Esophagus squamous epithelium (tissue), 4 donors: ENCODE measurements around the gene SETD5.

Experiments
- POLR2A ChIP-seq, 4 donors: fragments of 450-650 bp; IDR thresholded peaks; one replicate each; pipeline ENCODE4 v1.6.1; 2017; ENCODE audit warnings: antibody characterized with exemption in 4 of 4, mild to moderate bottlenecking in 4 of 4, moderate library complexity in 3 of 4
- TF ChIP-seq, protein P1 (sequence below), 6 experiments: fragments of 450-650 bp in 4 of 6; fragments of 200-600 bp in 2 of 6; sonication (generic) in 2 of 6; IDR thresholded peaks; one replicate each; pipeline ENCODE4 v1.5.1; 2016 to 2019; ENCODE audit warnings: antibody characterized with exemption in 6 of 6, mild to moderate bottlenecking in 4 of 6, moderate library complexity in 4 of 6

GRCh38 chr3:9387322-9387655 is 10.1 kb upstream of the SETD5 start:
- TF ChIP-seq, protein P1, sequence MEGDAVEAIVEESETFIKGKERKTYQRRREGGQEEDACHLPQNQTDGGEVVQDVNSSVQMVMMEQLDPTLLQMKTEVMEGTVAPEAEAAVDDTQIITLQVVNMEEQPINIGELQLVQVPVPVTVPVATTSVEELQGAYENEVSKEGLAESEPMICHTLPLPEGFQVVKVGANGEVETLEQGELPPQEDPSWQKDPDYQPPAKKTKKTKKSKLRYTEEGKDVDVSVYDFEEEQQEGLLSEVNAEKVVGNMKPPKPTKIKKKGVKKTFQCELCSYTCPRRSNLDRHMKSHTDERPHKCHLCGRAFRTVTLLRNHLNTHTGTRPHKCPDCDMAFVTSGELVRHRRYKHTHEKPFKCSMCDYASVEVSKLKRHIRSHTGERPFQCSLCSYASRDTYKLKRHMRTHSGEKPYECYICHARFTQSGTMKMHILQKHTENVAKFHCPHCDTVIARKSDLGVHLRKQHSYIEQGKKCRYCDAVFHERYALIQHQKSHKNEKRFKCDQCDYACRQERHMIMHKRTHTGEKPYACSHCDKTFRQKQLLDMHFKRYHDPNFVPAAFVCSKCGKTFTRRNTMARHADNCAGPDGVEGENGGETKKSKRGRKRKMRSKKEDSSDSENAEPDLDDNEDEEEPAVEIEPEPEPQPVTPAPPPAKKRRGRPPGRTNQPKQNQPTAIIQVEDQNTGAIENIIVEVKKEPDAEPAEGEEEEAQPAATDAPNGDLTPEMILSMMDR (IDR thresholded peaks at IDR 0.05) = no peak
- no peak for TF ChIP-seq POLR2A (IDR thresholded peaks at IDR 0.05)
